A549 (cell line): ENCODE data around the gene KRT79. TPM values are rescaled to one million over a fixed set of nuclear protein-coding genes. Genes with fewer than 3 reads are reported as not detected.

Source experiments
- ATAC-seq, 2 experiments: fragments of 200-7000 bp in 1 of 2; fragments of >200 bp in 1 of 2; cut with Nextera tagmentation in 1 of 2; cut with Tn5 transposase in 1 of 2; 3 replicates each; pipeline versions ENCODE4 v1.8.0 to v1.9.1; 2018 to 2020; ENCODE audit warnings: mild to moderate bottlenecking in 1 of 2, moderate library complexity in 1 of 2
- CTCF ChIA-PET: fragments of 300-600 bp; sonication (Branson Sonifier 250); formaldehyde crosslinking; extraction: SDS; loops from one replicate; lab custom pipeline; 2021; ENCODE audit warnings: antibody characterized with exemption, inconsistent platforms; lab: Yijun Ruan, JAX
- POLR2A ChIA-PET: fragments of 350-600 bp; formaldehyde crosslinking; extraction: SDS; loops from one replicate; lab custom pipeline; 2021; ENCODE audit warnings: antibody characterized with exemption, inconsistent platforms; lab: Yijun Ruan, JAX
- DNase-seq, 2 experiments: peaks; one replicate each; pipeline versions ENCODE4 v3.0.0 to v3.0.0-alpha.2; 2011 to 2016; ENCODE audit warnings: low read depth in 1 of 2, low spot score in 1 of 2
- FAIRE-seq: peaks from 2 replicates; lab custom pipeline; 2011; peaks lifted over from hg19 to GRCh38; lab: Jason Lieb, UNC
- H3K27ac ChIP-seq, 2 experiments: fragments of >200 bp; sonication (Bioruptor Twin); formaldehyde crosslinking; 3 replicates each; pipeline ENCODE4 v1.5.1; 2016 to 2017
- H3K4me1 ChIP-seq: fragments of >200 bp; sonication (Bioruptor Twin); formaldehyde crosslinking; 3 replicates; pipeline ENCODE4 v1.6.1; 2016
- H3K4me2 ChIP-seq: fragments of >200 bp; sonication (Bioruptor Twin); formaldehyde crosslinking; 3 replicates; pipeline ENCODE4 v1.6.1; 2016
- H3K4me3 ChIP-seq: fragments of >200 bp; sonication (Bioruptor Twin); formaldehyde crosslinking; 3 replicates; pipeline ENCODE4 v1.5.1; 2016
- H3K9me3 ChIP-seq: fragments of >200 bp; sonication (Bioruptor Twin); formaldehyde crosslinking; 3 replicates; pipeline ENCODE4 v1.6.1; 2016
- BCL3 ChIP-seq: fragments of >200 bp; sonication (Bioruptor Twin); formaldehyde crosslinking; IDR thresholded peaks from 3 replicates; pipeline ENCODE4 v1.6.1; 2016
- CBX8 ChIP-seq: fragments of 200-600 bp; sonication (generic); IDR thresholded peaks from 2 replicates; pipeline ENCODE4 v1.6.1; 2016
- CHD2 ChIP-seq: fragments of 150-350 bp; IDR thresholded peaks from 2 replicates; pipeline ENCODE4 v1.6.1; 2014; ENCODE audit warnings: low read length; ENCODE audit not compliant: partially characterized antibody
- GATA3 ChIP-seq: IDR thresholded peaks from 2 replicates; pipeline ENCODE4 v1.6.1; 2012; ENCODE audit warnings: borderline replicate concordance
- HDAC2 ChIP-seq: fragments of 200-600 bp; sonication (generic); IDR thresholded peaks from 2 replicates; pipeline ENCODE4 v1.6.1; 2016
- HOXA7 ChIP-seq: fragments of 250-450 bp; sonication (Bioruptor Pico); IDR thresholded peaks from 2 replicates; pipeline ENCODE4 v1.5.0; 2020; ENCODE audit warnings: mild to moderate bottlenecking, moderate library complexity
- HOXB13 ChIP-seq: fragments of 250-450 bp; sonication (Bioruptor Pico); IDR thresholded peaks from 2 replicates; pipeline ENCODE4 v1.5.0; 2020; ENCODE audit warnings: low read depth, mild to moderate bottlenecking, moderate library complexity
- JUN ChIP-seq, 2 experiments: fragments of >200 bp; sonication (Bioruptor Twin); formaldehyde crosslinking; IDR thresholded peaks; 2 replicates in 1 of 2; 3 replicates in 1 of 2; pipeline ENCODE4 v1.6.1; 2016 to 2017
- KDM1A ChIP-seq: fragments of 200-600 bp; sonication (generic); IDR thresholded peaks from 2 replicates; pipeline ENCODE4 v1.6.1; 2016; ENCODE audit warnings: low read depth, mild to moderate bottlenecking
- KDM5A ChIP-seq: fragments of 200-600 bp; sonication (generic); IDR thresholded peaks from 2 replicates; pipeline ENCODE4 v1.6.1; 2016; ENCODE audit warnings: antibody characterized with exemption, mild to moderate bottlenecking
- MAZ ChIP-seq: fragments of 150-350 bp; IDR thresholded peaks from 2 replicates; pipeline ENCODE4 v1.6.1; 2014; ENCODE audit warnings: antibody characterized with exemption, low read depth, low read length, borderline replicate concordance
- MYC ChIP-seq: IDR thresholded peaks from 2 replicates; pipeline ENCODE4 v1.6.1; 2012; ENCODE audit warnings: mild to moderate bottlenecking, inconsistent platforms, low read length, improper control_type of control experiment, borderline replicate concordance
- RNF2 ChIP-seq: fragments of 200-600 bp; sonication (generic); IDR thresholded peaks from 2 replicates; pipeline ENCODE4 v1.6.1; 2016; ENCODE audit warnings: low read depth, mild to moderate bottlenecking, antibody characterized with exemption, moderate library complexity, borderline replicate concordance
- SMC3 ChIP-seq: fragments of >200 bp; sonication (Bioruptor Twin); formaldehyde crosslinking; IDR thresholded peaks from 3 replicates; pipeline ENCODE4 v1.6.1; 2018; ENCODE audit warnings: inconsistent platforms
- TFCP2L1 ChIP-seq: fragments of 250-450 bp; sonication (Bioruptor Pico); IDR thresholded peaks from 2 replicates; pipeline ENCODE4 v1.5.0; 2021; ENCODE audit warnings: mild to moderate bottlenecking
- ZC3H11A ChIP-seq: fragments of 450-650 bp; IDR thresholded peaks from 2 replicates; pipeline ENCODE4 v1.6.1; 2014; ENCODE audit warnings: antibody characterized with exemption, mild to moderate bottlenecking
- ZFP36 ChIP-seq: fragments of 450-650 bp; IDR thresholded peaks from 2 replicates; pipeline ENCODE4 v1.6.1; 2014; ENCODE audit warnings: borderline replicate concordance; ENCODE audit not compliant: partially characterized antibody
- WGBS: methylation state at CpG from one replicate; pipeline ENCODE4 v1.1.6; 2017; ENCODE audit errors: missing lambda C conversion rate; 5-methylcytosine and 5-hydroxymethylcytosine counted together
- polyA plus RNA-seq, 4 experiments: library from polyadenylated mRNA; depleted of rRNA in 3 of 4; stranded (reverse); fragments of >200 nt; fragmentation: RNase III in 1 of 4; extraction: RNeasy Plus Mini Kit Qiagen cat#74134 plus additional on column Dnase treatment in 1 of 4; gene quantifications; 2 replicates in 3 of 4; 3 replicates in 1 of 4; pipeline ENCODE4 v1.2.3, GENCODE V29; 2011 to 2017
- TF ChIP-seq, protein P1 (sequence below): fragments of 200-600 bp; sonication (generic); IDR thresholded peaks from 2 replicates; pipeline ENCODE4 v1.6.1; 2016; ENCODE audit warnings: antibody characterized with exemption, mild to moderate bottlenecking, moderate library complexity

The KRT79 gene
- polyA plus RNA-seq, 2 of the 4 experiments (the other 2 are of a cell fraction): 0.05 TPM; not detected in 1

- TF ChIP-seq, protein P1, sequence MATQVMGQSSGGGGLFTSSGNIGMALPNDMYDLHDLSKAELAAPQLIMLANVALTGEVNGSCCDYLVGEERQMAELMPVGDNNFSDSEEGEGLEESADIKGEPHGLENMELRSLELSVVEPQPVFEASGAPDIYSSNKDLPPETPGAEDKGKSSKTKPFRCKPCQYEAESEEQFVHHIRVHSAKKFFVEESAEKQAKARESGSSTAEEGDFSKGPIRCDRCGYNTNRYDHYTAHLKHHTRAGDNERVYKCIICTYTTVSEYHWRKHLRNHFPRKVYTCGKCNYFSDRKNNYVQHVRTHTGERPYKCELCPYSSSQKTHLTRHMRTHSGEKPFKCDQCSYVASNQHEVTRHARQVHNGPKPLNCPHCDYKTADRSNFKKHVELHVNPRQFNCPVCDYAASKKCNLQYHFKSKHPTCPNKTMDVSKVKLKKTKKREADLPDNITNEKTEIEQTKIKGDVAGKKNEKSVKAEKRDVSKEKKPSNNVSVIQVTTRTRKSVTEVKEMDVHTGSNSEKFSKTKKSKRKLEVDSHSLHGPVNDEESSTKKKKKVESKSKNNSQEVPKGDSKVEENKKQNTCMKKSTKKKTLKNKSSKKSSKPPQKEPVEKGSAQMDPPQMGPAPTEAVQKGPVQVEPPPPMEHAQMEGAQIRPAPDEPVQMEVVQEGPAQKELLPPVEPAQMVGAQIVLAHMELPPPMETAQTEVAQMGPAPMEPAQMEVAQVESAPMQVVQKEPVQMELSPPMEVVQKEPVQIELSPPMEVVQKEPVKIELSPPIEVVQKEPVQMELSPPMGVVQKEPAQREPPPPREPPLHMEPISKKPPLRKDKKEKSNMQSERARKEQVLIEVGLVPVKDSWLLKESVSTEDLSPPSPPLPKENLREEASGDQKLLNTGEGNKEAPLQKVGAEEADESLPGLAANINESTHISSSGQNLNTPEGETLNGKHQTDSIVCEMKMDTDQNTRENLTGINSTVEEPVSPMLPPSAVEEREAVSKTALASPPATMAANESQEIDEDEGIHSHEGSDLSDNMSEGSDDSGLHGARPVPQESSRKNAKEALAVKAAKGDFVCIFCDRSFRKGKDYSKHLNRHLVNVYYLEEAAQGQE: no peak
- no peak for TF ChIP-seq SMC3
Measured at GRCh38 chr12:52832985-52833905, 866 bp downstream of the KRT79 start (continued).

- no peak for ATAC-seq
- WGBS: 55% methylated on average over 3 of the region's 3 CpGs
- ChIA-PET POLR2A (no interaction called here), CTCF (interaction anchor here (0.9 to 1.2 kb wide), 3 partner anchors 33 to 807 kb away, joined by 3 read pairs; no protein-coding TSS in a partner anchor)
- FAIRE-seq: no peak
- Histone ChIP-seq H3K9me3 (no peaks in the 10 kb centered on the region), H3K4me1 (peaks cover 11% of the 10 kb centered on the region), H3K27ac (no peak overlapping the region)
- no peak for TF ChIP-seq ZFP36
- TF ChIP-seq, all 56 proteins: peak for 0
- H3K4me3 ChIP-seq: no peak overlapping the region
- no peak for DNase-seq
- no peak overlapping the region for H3K4me2 ChIP-seq
Measured at GRCh38 chr12:52832451-52832850, 1.7 kb downstream of the KRT79 start.

DNA sequence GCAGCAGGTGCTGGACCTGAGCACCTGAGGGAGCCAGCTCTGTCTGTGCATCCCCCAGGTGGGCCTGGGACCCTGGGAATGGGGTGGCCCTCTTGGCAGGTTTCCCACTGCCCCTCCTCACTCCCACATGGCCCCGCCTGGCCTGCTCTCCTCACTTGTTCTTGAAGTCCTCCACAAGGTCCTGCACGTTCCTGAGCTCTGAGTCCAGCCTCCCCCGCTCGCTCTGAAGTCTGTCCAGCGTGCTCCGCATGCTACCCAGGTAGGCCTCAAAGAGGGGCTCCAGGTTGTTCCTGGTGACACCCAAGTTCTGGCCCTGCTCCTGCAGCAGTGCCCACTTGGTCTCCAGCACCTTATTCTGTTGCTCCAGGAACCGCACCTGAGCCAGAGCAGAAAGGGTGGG is 2.9 kb downstream of the KRT79 start:
- WGBS: 92% methylated on average over 7 of the region's 7 CpGs
- no peaks in the 10 kb centered on the region for H3K9me3 ChIP-seq
- CTCF ChIA-PET: interaction anchor here (0.6 to 1.0 kb wide), 5 partner anchors 26 to 936 kb away, joined by 3 to 4 read pairs (median 3); no protein-coding TSS in a partner anchor
- no peak for DNase-seq
- POLR2A ChIA-PET: no interaction called here
- no peak overlapping the region for H3K4me2 ChIP-seq
- TF ChIP-seq HOXA7 (no peak), RNF2 (no peak), SMC3 (no peak), ZC3H11A (no peak), CHD2 (no peak), KDM5A (no peak), MYC (no peak), KDM1A (no peak), JUN (IDR thresholded peaks at IDR 0.05) (no peak), BCL3 (no peak), HDAC2 (no peak), GATA3 (no peak), MAZ (no peak), ZFP36 (no peak), HOXB13 (CRISPR knock-in tag) (no peak), TFCP2L1 (no peak), CBX8 (no peak)
- H3K27ac ChIP-seq: no peak overlapping the region
- H3K4me3 ChIP-seq: no peak overlapping the region
- H3K4me1 ChIP-seq: peaks cover 12% of the 10 kb centered on the region; the same call in 2 of the 3 replicates
- FAIRE-seq: no peak
- ATAC-seq: no peak
